ENCODE data around the gene MRNIP. TPM values are rescaled to one million over a fixed set of nuclear protein-coding genes. Genes with fewer than 3 reads are reported as not detected.

The MRNIP gene
- total RNA-seq, 1 experiment from 2014 or later, result 31.1 TPM

DNA sequence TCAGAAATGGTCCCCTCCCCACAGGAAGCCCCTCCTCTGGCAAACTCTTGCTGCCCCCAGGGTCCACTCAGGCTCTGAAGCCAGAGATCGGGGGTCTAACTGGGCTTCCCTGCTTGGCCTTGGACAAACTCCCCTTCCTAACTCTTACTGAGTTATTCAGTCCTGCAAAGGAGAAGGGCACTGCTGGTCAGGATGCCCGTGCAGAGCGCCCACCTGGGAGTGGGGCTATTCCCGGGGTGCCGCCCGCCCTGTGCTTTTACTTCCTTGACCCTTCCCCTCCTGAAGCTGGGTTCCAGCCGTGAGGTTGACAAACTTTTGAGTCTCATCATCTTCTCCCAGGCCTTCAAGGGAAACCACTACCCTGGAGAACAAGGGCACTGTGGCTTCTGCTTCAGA, 44.1 kb upstream of the MRNIP start:
- Histone ChIP-seq H3K9me3 (ENCODE audit: control insufficient read depth, low read depth, low read length) (no peaks in the 10 kb centered on the region), H3K27me3 (ENCODE audit: insufficient read depth, low read length) (no peaks in the 10 kb centered on the region), H4K91ac (ENCODE audit: insufficient read length, low read depth, low read length) (no peak overlapping the region), H3K9ac (ENCODE audit: extremely low read depth, insufficient read length, low read length) (no peak overlapping the region), H2AK5ac (ENCODE audit: insufficient read length, low read length) (no peak overlapping the region), H4K20me1 (ENCODE audit: control insufficient read depth, insufficient read depth, insufficient read length) (no peaks in the 10 kb centered on the region), H2BK5ac (ENCODE audit: insufficient read length, low read length) (no peak overlapping the region), H4K8ac (replicated peaks; ENCODE audit: insufficient read length, low read depth, low read length) (no peak overlapping the region), H3K27ac (ENCODE audit: insufficient read length, low read depth, low read length) (no peak overlapping the region), H2BK12ac (ENCODE audit: insufficient read length, low read depth, low read length) (no peak overlapping the region), H2BK120ac (ENCODE audit: low read depth, low read length, poor library complexity, severe bottlenecking) (no peak overlapping the region), H3K56ac (ENCODE audit: insufficient read length, low read depth, low read length) (no peak overlapping the region), H3K4me2 (ENCODE audit: insufficient read depth, insufficient read length, low read length) (no peak overlapping the region), H3K23ac (ENCODE audit: insufficient read length, low read depth, low read length) (no peak overlapping the region), H2AFZ (ENCODE audit: low read length) (no peak overlapping the region), H4K5ac (ENCODE audit: insufficient read length, low read depth, low read length) (no peak overlapping the region), H3K79me2 (ENCODE audit: insufficient read depth, low read length) (no peaks in the 10 kb centered on the region), H3K4ac (ENCODE audit: low read depth, low read length) (no peak overlapping the region), H3K23me2 (ENCODE audit: insufficient read length, low read depth, low read length, poor library complexity, severe bottlenecking) (peaks cover 4% of the 10 kb centered on the region), H3K14ac (ENCODE audit: insufficient read depth, low read length) (no peak overlapping the region), H3K79me1 (ENCODE audit: insufficient read depth, low read depth, low read length, poor library complexity, severe bottlenecking) (no peaks in the 10 kb centered on the region), H2BK15ac (ENCODE audit: low read depth, low read length) (no peak overlapping the region), H2BK20ac (ENCODE audit: low read depth, low read length, poor library complexity, severe bottlenecking) (no peak overlapping the region), H3T11ph (ENCODE audit: low read length) (no peak overlapping the region), H3K4me1 (ENCODE audit: insufficient read depth, low read length) (no peaks in the 10 kb centered on the region), H3K18ac (ENCODE audit: insufficient read length, low read depth, low read length) (no peak overlapping the region)
- H3K4me3 Mint-ChIP-seq, result no peak overlapping the region
- no peaks in the 10 kb centered on the region; a peak in 1 of 5 replicates for H3K9me3 Mint-ChIP-seq
- H3K27me3 Mint-ChIP-seq (ENCODE audit: low read depth), result peaks cover 2% of the 10 kb centered on the region
- peak overlapping the region in 1 of 3 experiments; percentile 23; a peak in 1 of 7 replicates for H3K27ac Mint-ChIP-seq
- no CpG with 5 or more reads among the region's 7 CpGs for WGBS (ENCODE audit: extremely low coverage, insufficient read length, low lambda C conversion rate)
- peaks cover 0 to 9% of the 10 kb centered on the region in 2 experiments; a peak in 3 of 4 replicates for H3K4me1 Mint-ChIP-seq
- TF ChIP-seq, protein P1, sequence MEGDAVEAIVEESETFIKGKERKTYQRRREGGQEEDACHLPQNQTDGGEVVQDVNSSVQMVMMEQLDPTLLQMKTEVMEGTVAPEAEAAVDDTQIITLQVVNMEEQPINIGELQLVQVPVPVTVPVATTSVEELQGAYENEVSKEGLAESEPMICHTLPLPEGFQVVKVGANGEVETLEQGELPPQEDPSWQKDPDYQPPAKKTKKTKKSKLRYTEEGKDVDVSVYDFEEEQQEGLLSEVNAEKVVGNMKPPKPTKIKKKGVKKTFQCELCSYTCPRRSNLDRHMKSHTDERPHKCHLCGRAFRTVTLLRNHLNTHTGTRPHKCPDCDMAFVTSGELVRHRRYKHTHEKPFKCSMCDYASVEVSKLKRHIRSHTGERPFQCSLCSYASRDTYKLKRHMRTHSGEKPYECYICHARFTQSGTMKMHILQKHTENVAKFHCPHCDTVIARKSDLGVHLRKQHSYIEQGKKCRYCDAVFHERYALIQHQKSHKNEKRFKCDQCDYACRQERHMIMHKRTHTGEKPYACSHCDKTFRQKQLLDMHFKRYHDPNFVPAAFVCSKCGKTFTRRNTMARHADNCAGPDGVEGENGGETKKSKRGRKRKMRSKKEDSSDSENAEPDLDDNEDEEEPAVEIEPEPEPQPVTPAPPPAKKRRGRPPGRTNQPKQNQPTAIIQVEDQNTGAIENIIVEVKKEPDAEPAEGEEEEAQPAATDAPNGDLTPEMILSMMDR (conservative IDR thresholded peaks at IDR 0.05), result no peak
- H3K36me3 Mint-ChIP-seq (ENCODE audit: insufficient read depth in 1 of 3, low read depth in 3 of 3), result peaks cover 17 to 45% (median 38%) of the 10 kb centered on the region in 3 experiments
- DNase-seq, result no peak

All from H9 (cell line).